CD14-positive monocyte (primary cell): Measurements from ENCODE around the gene RAB40C. TPM values are rescaled to one million over a fixed set of nuclear protein-coding genes. Genes with fewer than 3 reads are reported as not detected.

Source experiments
- DNase-seq, 3 donors: peaks; one replicate each; pipeline ENCODE4 v3.0.0-alpha.2; 2011 to 2022
- H2AFZ ChIP-seq: 2 replicates; pipeline ENCODE4 v1.6.0; 2012; ENCODE audit warnings: mild to moderate bottlenecking, low read depth, low read length, inconsistent platforms; ENCODE audit not compliant: insufficient read depth, poor library complexity, severe bottlenecking
- H3K27ac ChIP-seq, 2 donors: 1 replicate in 1 of 2; 2 replicates in 1 of 2; pipeline ENCODE4 v1.5.1; 2012 to 2013; ENCODE audit warnings: low read length in 2 of 2, control low read depth in 1 of 2, inconsistent platforms in 1 of 2, low read depth in 1 of 2, mild to moderate bottlenecking in 1 of 2
- H3K27me3 ChIP-seq, 2 donors: one replicate each; pipeline versions ENCODE4 v1.6.0 to v1.6.1; 2011 to 2013; ENCODE audit warnings: low read length in 2 of 2; ENCODE audit not compliant: control insufficient read depth in 2 of 2, insufficient read depth in 2 of 2
- H3K36me3 ChIP-seq, 2 donors: replicated peaks in 1 of 2; 1 replicate in 1 of 2; 2 replicates in 1 of 2; pipeline versions ENCODE4 v1.5.1 to v1.6.1; 2012 to 2013; ENCODE audit warnings: low read length in 2 of 2, control low read depth in 1 of 2, inconsistent platforms in 1 of 2, mild to moderate bottlenecking in 1 of 2; ENCODE audit not compliant: insufficient read depth in 2 of 2, control insufficient read depth in 1 of 2
- H3K4me1 ChIP-seq, 2 donors: 1 replicate in 1 of 2; 2 replicates in 1 of 2; pipeline versions ENCODE4 v1.5.1 to v1.6.1; 2012 to 2013; ENCODE audit warnings: low read length in 2 of 2, control low read depth in 1 of 2, inconsistent platforms in 1 of 2, mild to moderate bottlenecking in 1 of 2, moderate library complexity in 1 of 2; ENCODE audit not compliant: insufficient read depth in 2 of 2, control insufficient read depth in 1 of 2
- H3K4me2 ChIP-seq: replicated peaks from 2 replicates; pipeline ENCODE3; 2012; ENCODE audit warnings: low read length, moderate library complexity, mild to moderate bottlenecking; ENCODE audit not compliant: poor library complexity, severe bottlenecking; ENCODE audit errors: extremely low read depth
- H3K4me3 ChIP-seq, 3 experiments: fragments of 200-600 bp in 1 of 3; sonication (generic) in 1 of 3; replicated peaks in 1 of 3; 1 replicate in 2 of 3; 2 replicates in 1 of 3; pipeline ENCODE4 v1.5.1; 2011 to 2013; ENCODE audit warnings: low read length in 3 of 3, mild to moderate bottlenecking in 3 of 3, control low read depth in 2 of 3, low read depth in 2 of 3, inconsistent platforms in 1 of 3, moderate library complexity in 1 of 3
- H3K79me2 ChIP-seq: 2 replicates; pipeline ENCODE4 v1.6.0; 2012; ENCODE audit warnings: mild to moderate bottlenecking, control low read depth, inconsistent platforms, low read length, moderate library complexity; ENCODE audit not compliant: insufficient read depth
- H3K9ac ChIP-seq: 2 replicates; pipeline ENCODE4 v1.6.0; 2017; ENCODE audit warnings: low read length, mild to moderate bottlenecking; ENCODE audit not compliant: insufficient read depth, poor library complexity, severe bottlenecking
- H3K9me3 ChIP-seq, 2 donors: replicated peaks in 1 of 2; 1 replicate in 1 of 2; 2 replicates in 1 of 2; pipeline versions ENCODE4 v1.5.1 to v1.6.1; 2012 to 2013; ENCODE audit warnings: low read length in 2 of 2, control low read depth in 1 of 2; ENCODE audit not compliant: control insufficient read depth in 1 of 2, insufficient read depth in 1 of 2
- H4K20me1 ChIP-seq: 2 replicates; pipeline ENCODE4 v1.6.0; 2012; ENCODE audit warnings: mild to moderate bottlenecking, low read length, control low read depth, moderate library complexity; ENCODE audit not compliant: insufficient read depth
- H3K27ac Mint-ChIP-seq, 7 donors: one replicate each; pipeline ENCODE4 v1.8.0; 2020; ENCODE audit warnings: mild to moderate bottlenecking in 7 of 7, mixed read lengths in 7 of 7, moderate library complexity in 6 of 7, inconsistent platforms in 2 of 7
- H3K27me3 Mint-ChIP-seq, 3 donors: one replicate each; pipeline ENCODE4 v1.8.0; 2021 to 2022; ENCODE audit warnings: low read depth in 3 of 3, mild to moderate bottlenecking in 3 of 3, mixed read lengths in 3 of 3, moderate library complexity in 3 of 3, inconsistent platforms in 1 of 3
- H3K36me3 Mint-ChIP-seq, 2 donors: one replicate each; pipeline ENCODE4 v1.8.0; 2020; ENCODE audit warnings: mixed read lengths in 2 of 2, inconsistent platforms in 1 of 2, mild to moderate bottlenecking in 1 of 2
- H3K4me1 Mint-ChIP-seq: one replicate; pipeline ENCODE4 v1.8.0; 2020; ENCODE audit warnings: mild to moderate bottlenecking, mixed read lengths
- H3K4me3 Mint-ChIP-seq, 2 donors: one replicate each; pipeline ENCODE4 v1.8.0; 2020; ENCODE audit warnings: mild to moderate bottlenecking in 2 of 2, mixed read lengths in 2 of 2, moderate library complexity in 1 of 2
- H3K9me3 Mint-ChIP-seq, 7 donors: one replicate each; pipeline ENCODE4 v1.8.0; 2020 to 2022; ENCODE audit warnings: mixed read lengths in 7 of 7, mild to moderate bottlenecking in 6 of 7, moderate library complexity in 6 of 7, inconsistent platforms in 2 of 7
- WGBS: methylation state at CpG from one replicate; pipeline ENCODE4 v1.1.5; 2013; ENCODE audit warnings: missing lambda C conversion rate; ENCODE audit not compliant: insufficient coverage; 5-methylcytosine and 5-hydroxymethylcytosine counted together
- intact Hi-C, 2 donors: fragments of 100-400 bp; cut with micrococcal nuclease; formaldehyde crosslinking; loops; one replicate each; pipeline versions ENCODE4 v1.15.0 to v1.15.1; 2023
- polyA plus RNA-seq, 3 donors: library from polyadenylated mRNA; depleted of rRNA in 1 of 3; unstranded in 2 of 3; stranded (reverse) in 1 of 3; fragments of 300-500 nt in 2 of 3; fragments of >200 nt in 1 of 3; fragmentation: Illumina TruSeq in 2 of 3; gene quantifications; 1 replicate in 2 of 3; 2 replicates in 1 of 3; pipeline ENCODE4 v1.2.3, GENCODE V29; 2012 to 2021
- TF ChIP-seq, protein P1 (sequence below): fragments of 200-600 bp; IDR thresholded peaks from one replicate; pipeline ENCODE4 v1.8.0; 2022; ENCODE audit warnings: antibody characterized with exemption, mild to moderate bottlenecking

The RAB40C gene
- polyA plus RNA-seq, 3 donors, result 10.0 to 22.6 (median 10.9) TPM

DNA sequence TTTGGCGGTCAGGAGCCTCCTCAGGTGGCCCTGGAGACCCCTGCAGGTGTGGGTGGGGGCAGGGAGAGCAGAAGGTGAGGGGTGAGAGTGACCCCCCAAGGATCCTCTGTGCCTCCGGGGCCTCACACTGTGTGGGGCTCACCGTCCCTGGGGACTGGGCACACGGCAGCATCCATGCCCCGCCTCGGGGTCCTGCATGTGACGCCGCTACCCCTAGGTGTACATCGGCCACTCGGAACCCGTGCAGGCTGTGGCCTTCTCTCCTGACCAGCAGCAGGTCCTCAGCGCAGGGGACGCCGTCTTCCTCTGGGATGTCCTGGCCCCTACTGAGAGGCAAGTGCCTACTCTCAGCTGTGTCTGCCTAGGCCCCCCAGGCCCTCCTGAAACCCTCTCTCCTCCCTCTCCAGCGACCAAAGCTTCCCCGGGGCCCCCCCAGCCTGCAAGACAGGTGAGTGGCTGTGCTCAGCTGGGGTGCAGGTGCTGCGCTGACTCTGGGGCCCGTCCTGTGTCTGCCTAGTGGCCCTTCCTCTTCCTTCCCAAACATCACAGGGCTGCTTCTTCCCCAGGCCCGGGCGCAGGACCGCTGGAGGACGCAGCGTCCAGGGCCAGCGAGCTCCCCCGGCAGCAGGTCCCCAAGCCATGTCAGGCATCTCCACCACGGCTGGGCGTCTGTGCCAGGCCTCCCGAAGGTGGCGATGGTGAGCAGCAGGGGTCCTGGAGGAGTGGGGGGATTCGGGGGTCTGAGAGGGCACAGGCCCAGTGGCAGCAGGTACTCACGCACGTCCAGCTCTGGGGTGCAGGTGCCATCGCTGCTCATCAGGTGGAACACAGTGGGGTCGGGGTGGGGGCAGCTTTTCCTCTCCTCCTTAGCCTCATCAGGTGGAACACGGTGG, 69.1 kb downstream of the RAB40C start:
- Histone ChIP-seq H3K79me2 (no peaks in the 10 kb centered on the region), H3K27ac (no peak overlapping the region), H4K20me1 (no peaks in the 10 kb centered on the region), H3K9me3 (no peaks in the 10 kb centered on the region), H3K4me2 (no peak overlapping the region), H3K36me3 (no peaks in the 10 kb centered on the region), H3K4me1 (peaks cover 11 to 16% of the 10 kb centered on the region in 2 donors), H3K27me3 (no peaks in the 10 kb centered on the region), H3K9ac (no peak overlapping the region), H3K4me3 (no peak overlapping the region), H2AFZ (no peak overlapping the region)
- Mint-ChIP-seq H3K4me3 (no peak overlapping the region), H3K27ac (no peak overlapping the region), H3K4me1 (peaks cover 10% of the 10 kb centered on the region), H3K27me3 (peaks cover 0 to 3% (median 0%) of the 10 kb centered on the region in 3 donors), H3K9me3 (no peaks in the 10 kb centered on the region), H3K36me3 (peaks cover 0 to 10% of the 10 kb centered on the region in 2 donors)
- no peak for DNase-seq
- TF ChIP-seq, protein P1, sequence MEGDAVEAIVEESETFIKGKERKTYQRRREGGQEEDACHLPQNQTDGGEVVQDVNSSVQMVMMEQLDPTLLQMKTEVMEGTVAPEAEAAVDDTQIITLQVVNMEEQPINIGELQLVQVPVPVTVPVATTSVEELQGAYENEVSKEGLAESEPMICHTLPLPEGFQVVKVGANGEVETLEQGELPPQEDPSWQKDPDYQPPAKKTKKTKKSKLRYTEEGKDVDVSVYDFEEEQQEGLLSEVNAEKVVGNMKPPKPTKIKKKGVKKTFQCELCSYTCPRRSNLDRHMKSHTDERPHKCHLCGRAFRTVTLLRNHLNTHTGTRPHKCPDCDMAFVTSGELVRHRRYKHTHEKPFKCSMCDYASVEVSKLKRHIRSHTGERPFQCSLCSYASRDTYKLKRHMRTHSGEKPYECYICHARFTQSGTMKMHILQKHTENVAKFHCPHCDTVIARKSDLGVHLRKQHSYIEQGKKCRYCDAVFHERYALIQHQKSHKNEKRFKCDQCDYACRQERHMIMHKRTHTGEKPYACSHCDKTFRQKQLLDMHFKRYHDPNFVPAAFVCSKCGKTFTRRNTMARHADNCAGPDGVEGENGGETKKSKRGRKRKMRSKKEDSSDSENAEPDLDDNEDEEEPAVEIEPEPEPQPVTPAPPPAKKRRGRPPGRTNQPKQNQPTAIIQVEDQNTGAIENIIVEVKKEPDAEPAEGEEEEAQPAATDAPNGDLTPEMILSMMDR, result no peak
- WGBS, result 96% methylated on average over 31 of the region's 35 CpGs
- intact Hi-C loops, result no loop called here

DNA sequence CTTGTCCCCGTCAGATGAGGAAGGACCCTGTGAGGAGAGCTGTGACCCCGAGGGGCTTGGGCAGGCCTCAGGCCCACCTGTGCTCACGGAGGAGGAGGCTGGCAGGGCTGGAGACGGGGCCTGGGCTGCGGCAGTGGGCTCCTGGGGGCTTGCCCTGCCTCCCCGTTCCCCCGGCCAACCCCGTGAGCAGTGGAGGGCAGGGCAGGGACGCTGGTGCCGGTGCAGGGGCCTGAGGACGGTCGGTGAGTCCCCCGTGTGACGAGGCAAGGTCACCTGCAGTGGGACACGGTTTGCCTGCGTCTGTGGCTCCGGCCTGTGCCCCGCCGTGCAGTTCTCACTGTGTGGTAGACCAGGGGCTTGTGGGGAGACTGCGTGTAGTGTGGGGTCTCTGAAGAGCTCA, 69.8 kb downstream of the RAB40C start:
- Histone ChIP-seq H3K79me2 (no peaks in the 10 kb centered on the region), H3K27me3 (no peaks in the 10 kb centered on the region), H4K20me1 (no peaks in the 10 kb centered on the region), H3K9me3 (no peaks in the 10 kb centered on the region), H2AFZ (no peak overlapping the region), H3K9ac (no peak overlapping the region), H3K4me1 (peaks cover 11 to 16% of the 10 kb centered on the region in 2 donors), H3K36me3 (no peaks in the 10 kb centered on the region), H3K27ac (no peak overlapping the region), H3K4me2 (no peak overlapping the region), H3K4me3 (no peak overlapping the region)
- peaks cover 10% of the 10 kb centered on the region for H3K4me1 Mint-ChIP-seq
- intact Hi-C loops, result loop anchor here (2.0 to 5.0 kb wide), 2 partner anchors 23 to 82 kb away; partner anchors contain the start of gene METTL26 (in 2 of the 2)
- no peak overlapping the region for H3K4me3 Mint-ChIP-seq
- no peak overlapping the region for H3K27ac Mint-ChIP-seq
- TF ChIP-seq, protein P1, result no peak
- peaks cover 0 to 3% (median 0%) of the 10 kb centered on the region in 3 donors for H3K27me3 Mint-ChIP-seq
- DNase-seq, result no peak
- peaks cover 0 to 6% of the 10 kb centered on the region in 2 donors for H3K36me3 Mint-ChIP-seq
- no peaks in the 10 kb centered on the region for H3K9me3 Mint-ChIP-seq
- WGBS, result 83% methylated on average over 12 of the region's 20 CpGs
